Activated CD4-positive, alpha-beta T cell treated with anti-CD3 and anti-CD28 coated beads for 36 hours (primary cell): ENCODE measurements around the gene ZNF892. TPM values are rescaled to one million over a fixed set of nuclear protein-coding genes. Genes with fewer than 3 reads are reported as not detected.
A peak's percentile ranks its signal among the peaks of the same experiment; 100 is the strongest.
"Not testable (repeated sequence)": the region's sequence is repeated elsewhere in the genome, so short reads cannot be mapped to it uniquely, and the experiment has no call there.

Experiments used
- ATAC-seq: fragments of 200-7000 bp; cut with Tn5 transposase; one replicate; pipeline ENCODE4 v1.10.0; 2021; ENCODE audit warnings: mild to moderate bottlenecking, moderate library complexity
- CTCF ChIA-PET: fragments of 350-600 bp; sonication (Branson Sonifier 250); formaldehyde crosslinking; loops from one replicate; lab custom pipeline; 2021; ENCODE audit warnings: antibody characterized with exemption; lab: Charles Lee
- POLR2A ChIA-PET: fragments of 350-600 bp; sonication (Branson Sonifier 250); formaldehyde crosslinking; loops from one replicate; lab custom pipeline; 2021; ENCODE audit warnings: antibody characterized with exemption, inconsistent platforms; lab: Charles Lee
- DNase-seq: peaks from one replicate; pipeline ENCODE4 v3.0.0-alpha.2; 2020
- H3K27ac Mint-ChIP-seq: one replicate; pipeline ENCODE4 v1.8.0; 2021; ENCODE audit warnings: mixed read lengths
- H3K27me3 Mint-ChIP-seq: one replicate; pipeline ENCODE4 v1.8.0; 2021; ENCODE audit warnings: mixed read lengths
- H3K36me3 Mint-ChIP-seq: one replicate; pipeline ENCODE4 v1.8.0; 2021; ENCODE audit warnings: low read depth, mixed read lengths
- H3K4me1 Mint-ChIP-seq: one replicate; pipeline ENCODE4 v1.8.0; 2021; ENCODE audit warnings: mixed read lengths
- H3K4me3 Mint-ChIP-seq: one replicate; pipeline ENCODE4 v1.8.0; 2021; ENCODE audit warnings: mild to moderate bottlenecking, moderate library complexity, mixed read lengths
- H3K9me3 Mint-ChIP-seq: one replicate; pipeline ENCODE4 v1.8.0; 2021; ENCODE audit warnings: low read depth, mixed read lengths
- intact Hi-C, 2 experiments: fragments of 100-400 bp; cut with DNase I in 1 of 2; cut with micrococcal nuclease in 1 of 2; formaldehyde crosslinking; loops; one replicate each; pipeline versions ENCODE4 v1.14.2 to v1.15.1; 2022 to 2024; cut with DNase I, micrococcal nuclease
- total RNA-seq, 2 experiments: library from RNA; stranded (reverse); gene quantifications; one replicate each; pipeline ENCODE4 v1.2.3, GENCODE V29; 2021

Gene ZNF892
- total RNA-seq, 2 experiments from 2014 or later = 3.2 to 3.8 TPM

- no peak for ATAC-seq
- Mint-ChIP-seq H3K27ac (no peak overlapping the region), H3K9me3 (peaks cover 29% of the 10 kb centered on the region), H3K36me3 (peaks cover 70% of the 10 kb centered on the region), H3K4me3 (no peak overlapping the region), H3K4me1 (no peaks in the 10 kb centered on the region), H3K27me3 (no peaks in the 10 kb centered on the region)
- POLR2A ChIA-PET = no interaction called here
- DNase-seq = no peak
- intact Hi-C loops = no loop called here
- CTCF ChIA-PET = no interaction called here
These were observed 27.9 kb upstream of the ZNF892 start for GRCh38 chr2:95179451-95179850.

- Mint-ChIP-seq H3K4me3 (no peak overlapping the region), H3K9me3 (peaks cover 38% of the 10 kb centered on the region), H3K27ac (no peak overlapping the region), H3K4me1 (no peaks in the 10 kb centered on the region), H3K27me3 (no peaks in the 10 kb centered on the region), H3K36me3 (peaks cover 68% of the 10 kb centered on the region)
- ChIA-PET CTCF (no interaction called here), POLR2A (no interaction called here)
- ATAC-seq = no peak
- no peak for DNase-seq
- intact Hi-C loops = no loop called here
These were observed 25.5 kb upstream of the ZNF892 start for GRCh38 chr2:95181774-95182173.

GRCh38 chr2:95185197-95185596 lies 22.1 kb upstream of the ZNF892 start:
- ChIA-PET CTCF (no interaction called here), POLR2A (no interaction called here)
- peaks cover 40% of the 10 kb centered on the region for H3K36me3 Mint-ChIP-seq
- no peak overlapping the region for H3K27ac Mint-ChIP-seq
- DNase-seq (no peak), ATAC-seq (no peak)
- peaks cover 30% of the 10 kb centered on the region for H3K9me3 Mint-ChIP-seq
- intact Hi-C loops = no loop called here
- H3K4me3 Mint-ChIP-seq = no peak overlapping the region
- no peaks in the 10 kb centered on the region for H3K4me1 Mint-ChIP-seq
- peaks cover 5% of the 10 kb centered on the region for H3K27me3 Mint-ChIP-seq

GRCh38 chr2:95185973-95186372 lies 21.3 kb upstream of the ZNF892 start:
- H3K4me3 Mint-ChIP-seq = no peak overlapping the region

GRCh38 chr2:95192956-95193355 lies 14.4 kb upstream of the ZNF892 start:
- H3K27ac Mint-ChIP-seq, H3K4me1 Mint-ChIP-seq, H3K27me3 Mint-ChIP-seq, H3K36me3 Mint-ChIP-seq, intact Hi-C loops, H3K9me3 Mint-ChIP-seq, ATAC-seq, H3K4me3 Mint-ChIP-seq, POLR2A ChIA-PET, CTCF ChIA-PET: not testable (repeated sequence)
- peak; percentile 71 for DNase-seq

More at GRCh38 chr2:95185973-95186372, 21.3 kb upstream of the ZNF892 start:
- no peak overlapping the region for H3K27ac Mint-ChIP-seq
- ATAC-seq (no peak), DNase-seq (no peak)
- CTCF ChIA-PET = no interaction called here
- H3K36me3 Mint-ChIP-seq = peaks cover 32% of the 10 kb centered on the region
- peaks cover 25% of the 10 kb centered on the region for H3K9me3 Mint-ChIP-seq
- intact Hi-C loops = no loop called here
- POLR2A ChIA-PET = no interaction called here
- peaks cover 7% of the 10 kb centered on the region for H3K27me3 Mint-ChIP-seq
- H3K4me1 Mint-ChIP-seq = no peaks in the 10 kb centered on the region

GRCh38 chr2:95203911-95204310 lies 3.4 kb upstream of the ZNF892 start:
- Mint-ChIP-seq H3K27me3 (no peaks in the 10 kb centered on the region), H3K4me1 (peaks cover 12% of the 10 kb centered on the region), H3K27ac (no peak overlapping the region), H3K36me3 (peaks cover 11% of the 10 kb centered on the region), H3K4me3 (no peak overlapping the region), H3K9me3 (peaks cover 6% of the 10 kb centered on the region)
- CTCF ChIA-PET = interaction anchor here (0.6 to 0.7 kb wide), 2 partner anchors 36 to 108 kb away, joined by 3 read pairs; no protein-coding TSS in a partner anchor
- POLR2A ChIA-PET = no interaction called here
- DNase-seq = no peak
- intact Hi-C loops = no loop called here
- ATAC-seq = no peak

- H3K27me3 Mint-ChIP-seq = no peaks in the 10 kb centered on the region
- peaks cover 11% of the 10 kb centered on the region for H3K9me3 Mint-ChIP-seq
- intact Hi-C loops = no loop called here
- POLR2A ChIA-PET = no interaction called here
- DNase-seq (no peak), ATAC-seq (no peak)
- no peak overlapping the region for H3K4me3 Mint-ChIP-seq
- CTCF ChIA-PET = interaction anchor here (0.7 kb wide), 1 partner anchor 108 kb away, joined by 3 read pairs; no protein-coding TSS in a partner anchor
- H3K27ac Mint-ChIP-seq = no peak overlapping the region
- peaks cover 16% of the 10 kb centered on the region for H3K36me3 Mint-ChIP-seq
- peaks cover 15% of the 10 kb centered on the region for H3K4me1 Mint-ChIP-seq
These were observed 2.9 kb upstream of the ZNF892 start for GRCh38 chr2:95204396-95204795.

- Mint-ChIP-seq H3K9me3 (peaks cover 21% of the 10 kb centered on the region), H3K27me3 (no peaks in the 10 kb centered on the region), H3K27ac (no peak overlapping the region), H3K4me3 (peak overlapping the region; percentile 87), H3K4me1 (peaks cover 17% of the 10 kb centered on the region), H3K36me3 (peaks cover 28% of the 10 kb centered on the region)
- ChIA-PET CTCF (interaction anchor here (0.6 to 1.4 kb wide), 3 partner anchors 40 to 205 kb away, joined by 3 to 5 read pairs (median 4); partner anchors contain the start of gene ZNF2), POLR2A (no interaction called here)
- intact Hi-C loops = loop anchor here (2.0 kb wide), 2 partner anchors 183 to 197 kb away; partner anchors contain the start of gene FAHD2A (in 1 of the 2)
- no peak for DNase-seq
- ATAC-seq = no peak
These were observed 1.2 kb upstream of the ZNF892 start for GRCh38 chr2:95206096-95206495.

GRCh38 chr2:95208106-95208505 lies 785 bp downstream of the ZNF892 start:
- ATAC-seq = no peak
- Mint-ChIP-seq H3K4me3 (peak overlapping the region; percentile 87), H3K36me3 (peaks cover 47% of the 10 kb centered on the region)

GRCh38 chr2:95215018-95215612 lies 7.8 kb downstream of the ZNF892 start:
- H3K9me3 Mint-ChIP-seq = peaks cover 80% of the 10 kb centered on the region
- POLR2A ChIA-PET = no interaction called here
- no peak for ATAC-seq
- intact Hi-C loops = no loop called here
- H3K36me3 Mint-ChIP-seq = peaks cover 93% of the 10 kb centered on the region
- CTCF ChIA-PET = no interaction called here
- H3K27me3 Mint-ChIP-seq = no peaks in the 10 kb centered on the region
- no peak overlapping the region for H3K27ac Mint-ChIP-seq
- no peak for DNase-seq
- H3K4me1 Mint-ChIP-seq = no peaks in the 10 kb centered on the region
- no peak overlapping the region for H3K4me3 Mint-ChIP-seq

More at GRCh38 chr2:95208106-95208505, 785 bp downstream of the ZNF892 start:
- H3K27ac Mint-ChIP-seq = peak overlapping the region; percentile 34
- POLR2A ChIA-PET = no interaction called here
- intact Hi-C loops = no loop called here
- H3K27me3 Mint-ChIP-seq = no peaks in the 10 kb centered on the region
- peaks cover 17% of the 10 kb centered on the region for H3K4me1 Mint-ChIP-seq
- no peak for DNase-seq
- H3K9me3 Mint-ChIP-seq = peaks cover 34% of the 10 kb centered on the region
- CTCF ChIA-PET = no interaction called here

- Mint-ChIP-seq H3K27me3 (no peaks in the 10 kb centered on the region), H3K9me3 (peaks cover 66% of the 10 kb centered on the region), H3K4me1 (no peaks in the 10 kb centered on the region), H3K4me3 (no peak overlapping the region), H3K27ac (no peak overlapping the region), H3K36me3 (peaks cover 75% of the 10 kb centered on the region)
- POLR2A ChIA-PET = no interaction called here
- intact Hi-C loops = no loop called here
- CTCF ChIA-PET = interaction anchor here (0.8 to 1.0 kb wide), 2 partner anchors 57 to 198 kb away, joined by 5 to 7 read pairs; no protein-coding TSS in a partner anchor
- ATAC-seq (no peak), DNase-seq (no peak)
These were observed 13.1 kb downstream of the ZNF892 start for GRCh38 chr2:95220449-95220848.

GRCh38 chr2:95225658-95226057 lies 18.3 kb downstream of the ZNF892 start:
- H3K27me3 Mint-ChIP-seq = no peaks in the 10 kb centered on the region
- H3K4me1 Mint-ChIP-seq = no peaks in the 10 kb centered on the region
- H3K36me3 Mint-ChIP-seq = peaks cover 36% of the 10 kb centered on the region
- no peak overlapping the region for H3K27ac Mint-ChIP-seq
- no peak for DNase-seq
- no peak overlapping the region for H3K4me3 Mint-ChIP-seq
- intact Hi-C loops = no loop called here
- POLR2A ChIA-PET = no interaction called here
- no peak for ATAC-seq
- CTCF ChIA-PET = interaction anchor here (0.6 kb wide), 1 partner anchor 9 kb away, joined by 3 read pairs; no protein-coding TSS in a partner anchor
- H3K9me3 Mint-ChIP-seq = peaks cover 41% of the 10 kb centered on the region
